MM.1S (cell line): Measurements from ENCODE around the gene AGGF1.

Experiments used
- DNase-seq: peaks from one replicate; pipeline ENCODE4 v3.0.0-alpha.2; 2015
- H2AFZ ChIP-seq: fragments of 300-600 bp; sonication (generic); 2 replicates; pipeline ENCODE4 v1.6.0; 2016; ENCODE audit warnings: antibody characterized with exemption, low read length
- H3F3A ChIP-seq: fragments of 300-600 bp; sonication (generic); 2 replicates; pipeline ENCODE4 v1.6.1; 2016; ENCODE audit warnings: mild to moderate bottlenecking, antibody characterized with exemption, low read length, moderate library complexity, mixed read lengths; ENCODE audit not compliant: insufficient read depth
- H3K27ac ChIP-seq: fragments of 300-600 bp; sonication (generic); 2 replicates; pipeline ENCODE4 v1.5.1; 2016; ENCODE audit warnings: mild to moderate bottlenecking, low read length
- H3K27me3 ChIP-seq: fragments of 300-600 bp; sonication (generic); replicated peaks from 2 replicates; pipeline ENCODE4 v1.6.0; 2016; ENCODE audit warnings: low read length; ENCODE audit not compliant: insufficient read depth
- H3K36me3 ChIP-seq: fragments of 300-600 bp; sonication (generic); replicated peaks from 2 replicates; pipeline ENCODE4 v1.6.1; 2016; ENCODE audit warnings: mild to moderate bottlenecking, low read length, mixed read lengths; ENCODE audit not compliant: insufficient read depth
- H3K4me1 ChIP-seq: fragments of 300-600 bp; sonication (generic); 2 replicates; pipeline ENCODE4 v1.6.1; 2016; ENCODE audit warnings: low read length, mixed read lengths
- H3K4me2 ChIP-seq: fragments of 300-600 bp; sonication (generic); 2 replicates; pipeline ENCODE4 v1.6.0; 2016; ENCODE audit warnings: low read depth, low read length
- H3K4me3 ChIP-seq: fragments of 300-600 bp; sonication (generic); 2 replicates; pipeline ENCODE4 v1.5.1; 2016; ENCODE audit warnings: low read length, mixed read lengths
- H3K79me2 ChIP-seq: fragments of 300-600 bp; sonication (generic); 2 replicates; pipeline ENCODE4 v1.6.1; 2016; ENCODE audit warnings: mixed run types, low read length, mixed read lengths
- H3K9ac ChIP-seq: fragments of 300-600 bp; sonication (generic); 2 replicates; pipeline ENCODE4 v1.6.1; 2016; ENCODE audit warnings: low read length, mixed read lengths
- H3K9me2 ChIP-seq: fragments of 300-600 bp; sonication (generic); replicated peaks from 2 replicates; pipeline ENCODE4 v1.6.1; 2016; ENCODE audit warnings: mild to moderate bottlenecking, low read length, mixed read lengths; ENCODE audit not compliant: insufficient read depth
- H3K9me3 ChIP-seq: fragments of 300-600 bp; sonication (generic); replicated peaks from 2 replicates; pipeline ENCODE4 v1.6.1; 2016; ENCODE audit warnings: mild to moderate bottlenecking, low read length, mixed read lengths; ENCODE audit not compliant: insufficient read depth
- H4K20me1 ChIP-seq: fragments of 300-600 bp; sonication (generic); 2 replicates; pipeline ENCODE4 v1.6.1; 2016; ENCODE audit warnings: mild to moderate bottlenecking, low read length, moderate library complexity, mixed read lengths; ENCODE audit not compliant: insufficient read depth
- EZH2 ChIP-seq: fragments of 300-600 bp; sonication (generic); optimal IDR thresholded peaks from 2 replicates; pipeline ENCODE3; 2017; ENCODE audit warnings: low read depth, mild to moderate bottlenecking, antibody characterized with exemption, low read length, mixed read lengths
- EZH2phosphoT487 ChIP-seq: fragments of 300-600 bp; sonication (generic); IDR thresholded peaks from 2 replicates; pipeline ENCODE4 v1.6.1; 2018; ENCODE audit warnings: antibody characterized with exemption, low read length
- TF ChIP-seq, protein P1 (sequence below): fragments of 300-600 bp; sonication (generic); IDR thresholded peaks from 2 replicates; pipeline ENCODE4 v1.5.1; 2016; ENCODE audit warnings: antibody characterized with exemption, low read length, mixed read lengths

The AGGF1 gene

DNA sequence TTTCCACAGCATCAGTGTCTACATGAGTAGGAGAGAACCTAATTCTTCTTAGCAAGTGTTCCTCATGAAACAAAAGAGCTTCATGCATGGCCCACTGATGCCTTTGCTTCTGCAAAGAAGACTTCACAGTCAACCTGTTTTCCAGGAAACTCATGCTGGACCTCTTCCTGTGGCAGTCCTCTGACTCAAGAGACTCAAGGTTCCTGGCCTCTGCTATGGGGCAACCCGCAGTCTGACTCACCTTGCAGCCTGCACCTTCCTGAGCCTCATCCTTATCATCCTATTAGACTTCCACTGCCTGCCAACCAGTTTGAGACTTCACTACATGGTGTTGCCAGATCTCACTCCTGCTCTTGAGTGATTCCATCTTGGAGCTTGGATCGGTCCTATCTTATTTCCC is 17.6 kb upstream of the AGGF1 start:
- H3K4me2 ChIP-seq, result no peak overlapping the region
- no peaks in the 10 kb centered on the region for H3K4me1 ChIP-seq
- H3K27ac ChIP-seq, result no peak overlapping the region
- no peak overlapping the region for H3K9ac ChIP-seq
- H3K79me2 ChIP-seq, result no peaks in the 10 kb centered on the region
- no peaks in the 10 kb centered on the region for H3K27me3 ChIP-seq
- H3K36me3 ChIP-seq, result no peaks in the 10 kb centered on the region
- no peaks in the 10 kb centered on the region for H3F3A ChIP-seq
- no peaks in the 10 kb centered on the region for H3K9me3 ChIP-seq
- no peak for TF ChIP-seq EZH2phosphoT487
- TF ChIP-seq, protein P1, sequence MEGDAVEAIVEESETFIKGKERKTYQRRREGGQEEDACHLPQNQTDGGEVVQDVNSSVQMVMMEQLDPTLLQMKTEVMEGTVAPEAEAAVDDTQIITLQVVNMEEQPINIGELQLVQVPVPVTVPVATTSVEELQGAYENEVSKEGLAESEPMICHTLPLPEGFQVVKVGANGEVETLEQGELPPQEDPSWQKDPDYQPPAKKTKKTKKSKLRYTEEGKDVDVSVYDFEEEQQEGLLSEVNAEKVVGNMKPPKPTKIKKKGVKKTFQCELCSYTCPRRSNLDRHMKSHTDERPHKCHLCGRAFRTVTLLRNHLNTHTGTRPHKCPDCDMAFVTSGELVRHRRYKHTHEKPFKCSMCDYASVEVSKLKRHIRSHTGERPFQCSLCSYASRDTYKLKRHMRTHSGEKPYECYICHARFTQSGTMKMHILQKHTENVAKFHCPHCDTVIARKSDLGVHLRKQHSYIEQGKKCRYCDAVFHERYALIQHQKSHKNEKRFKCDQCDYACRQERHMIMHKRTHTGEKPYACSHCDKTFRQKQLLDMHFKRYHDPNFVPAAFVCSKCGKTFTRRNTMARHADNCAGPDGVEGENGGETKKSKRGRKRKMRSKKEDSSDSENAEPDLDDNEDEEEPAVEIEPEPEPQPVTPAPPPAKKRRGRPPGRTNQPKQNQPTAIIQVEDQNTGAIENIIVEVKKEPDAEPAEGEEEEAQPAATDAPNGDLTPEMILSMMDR, result no peak
- TF ChIP-seq EZH2, result no peak
- no peak for DNase-seq
- no peak overlapping the region for H2AFZ ChIP-seq
- no peaks in the 10 kb centered on the region for H3K9me2 ChIP-seq
- no peak overlapping the region for H3K4me3 ChIP-seq
- no peaks in the 10 kb centered on the region for H4K20me1 ChIP-seq

DNA sequence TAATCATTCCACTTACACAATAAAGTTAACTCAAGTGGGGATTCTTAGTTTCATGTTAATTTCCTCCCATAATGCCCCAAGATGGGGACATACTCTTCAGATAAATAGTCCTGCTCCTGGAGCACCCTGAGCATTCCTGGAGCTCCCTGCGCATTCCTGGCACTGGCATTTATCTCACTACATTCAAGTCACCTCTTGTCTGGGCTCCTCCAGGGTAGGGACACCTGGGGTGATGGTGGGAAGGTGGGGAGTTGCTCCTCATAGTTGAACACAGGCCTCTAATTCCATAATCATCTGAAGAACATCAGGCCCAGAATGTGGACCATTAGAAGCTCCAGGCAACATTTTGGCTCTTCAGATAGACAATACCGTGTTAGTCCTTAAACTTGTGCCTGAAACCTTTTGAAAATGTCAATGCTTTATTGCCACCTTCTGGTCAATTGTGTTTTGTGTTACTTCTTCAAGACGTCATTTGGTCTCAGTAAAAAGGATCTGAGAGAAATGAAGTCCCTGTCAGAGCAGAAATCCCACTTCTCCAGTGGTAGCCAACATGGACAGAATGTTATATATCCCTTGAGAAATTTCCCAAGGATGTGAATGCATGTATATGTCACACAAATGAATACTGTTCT is 14.2 kb upstream of the AGGF1 start:
- H3K36me3 ChIP-seq, result no peaks in the 10 kb centered on the region
- H3K4me3 ChIP-seq, result no peak overlapping the region
- no peak overlapping the region for H2AFZ ChIP-seq
- H3F3A ChIP-seq, result no peaks in the 10 kb centered on the region
- no peaks in the 10 kb centered on the region for H3K4me1 ChIP-seq
- no peaks in the 10 kb centered on the region for H3K27me3 ChIP-seq
- no peak overlapping the region for H3K4me2 ChIP-seq
- H3K79me2 ChIP-seq, result no peaks in the 10 kb centered on the region
- TF ChIP-seq EZH2, result no peak
- TF ChIP-seq, protein P1, result peak; percentile 44
- TF ChIP-seq EZH2phosphoT487, result no peak
- H3K27ac ChIP-seq, result no peak overlapping the region
- peak; percentile 50 for DNase-seq
- H3K9me3 ChIP-seq, result no peaks in the 10 kb centered on the region
- H3K9me2 ChIP-seq, result no peaks in the 10 kb centered on the region
- H4K20me1 ChIP-seq, result no peaks in the 10 kb centered on the region
- no peak overlapping the region for H3K9ac ChIP-seq

DNA sequence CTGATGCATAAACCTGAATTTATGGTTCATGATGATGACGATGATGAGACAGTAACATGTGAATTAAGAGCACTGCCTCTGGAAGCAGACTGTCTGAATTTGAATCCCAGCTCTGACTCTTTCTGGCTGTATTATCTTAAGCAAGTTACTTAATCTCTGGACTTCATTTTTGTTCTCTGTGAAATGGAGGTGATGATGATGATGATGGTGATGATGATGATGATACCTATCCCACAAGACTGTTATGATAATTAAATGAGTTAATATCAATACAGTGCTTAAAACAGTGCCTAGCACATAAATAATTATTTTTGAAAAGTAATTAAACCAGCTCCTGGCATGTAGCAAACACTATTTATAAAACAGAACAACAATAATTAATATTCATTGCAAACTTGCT is 13.2 kb upstream of the AGGF1 start:
- Histone ChIP-seq H3K27ac (no peak overlapping the region), H3K9me2 (no peaks in the 10 kb centered on the region), H3K4me2 (no peak overlapping the region), H3K27me3 (no peaks in the 10 kb centered on the region), H4K20me1 (no peaks in the 10 kb centered on the region), H3K4me1 (no peaks in the 10 kb centered on the region), H3K36me3 (no peaks in the 10 kb centered on the region), H3K9me3 (no peaks in the 10 kb centered on the region), H3F3A (no peaks in the 10 kb centered on the region), H3K4me3 (no peak overlapping the region), H2AFZ (no peak overlapping the region), H3K79me2 (no peaks in the 10 kb centered on the region), H3K9ac (no peak overlapping the region)
- no peak for TF ChIP-seq EZH2phosphoT487
- TF ChIP-seq, protein P1, result no peak
- no peak for TF ChIP-seq EZH2
- DNase-seq, result no peak
